ENCODE measurements around the gene KDM3A. TPM values are rescaled to one million over a fixed set of nuclear protein-coding genes. Genes with fewer than 3 reads are reported as not detected.

KDM3A gene
- total and polyA plus RNA-seq, 3 donors from 2014 or later = 88.8 to 126 (median 106) TPM

DNA sequence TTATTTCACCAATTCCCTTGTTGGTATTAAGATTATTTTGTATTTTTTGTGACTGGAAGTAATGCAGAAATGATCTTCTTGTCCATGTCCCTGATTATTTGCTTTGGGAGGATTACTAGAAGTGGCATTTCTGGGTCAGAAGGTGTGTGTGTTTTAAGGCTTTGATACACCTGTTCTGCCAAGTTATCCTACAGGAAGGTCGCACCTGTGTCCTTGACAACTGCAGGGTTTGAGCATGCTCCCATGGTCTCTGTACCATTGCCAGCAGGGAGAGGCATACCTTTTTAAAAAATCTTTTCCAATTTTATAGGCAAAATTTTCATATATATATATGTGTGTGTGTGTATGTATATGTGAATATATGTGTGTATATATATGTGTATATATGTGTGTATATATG, 29.7 kb downstream of the KDM3A start:
- H3K27ac ChIP-seq = no peak overlapping the region
- intact Hi-C loops (cut with DNase I; ENCODE audit: low total_unique reads) = no loop called here
- TF ChIP-seq, protein P1, sequence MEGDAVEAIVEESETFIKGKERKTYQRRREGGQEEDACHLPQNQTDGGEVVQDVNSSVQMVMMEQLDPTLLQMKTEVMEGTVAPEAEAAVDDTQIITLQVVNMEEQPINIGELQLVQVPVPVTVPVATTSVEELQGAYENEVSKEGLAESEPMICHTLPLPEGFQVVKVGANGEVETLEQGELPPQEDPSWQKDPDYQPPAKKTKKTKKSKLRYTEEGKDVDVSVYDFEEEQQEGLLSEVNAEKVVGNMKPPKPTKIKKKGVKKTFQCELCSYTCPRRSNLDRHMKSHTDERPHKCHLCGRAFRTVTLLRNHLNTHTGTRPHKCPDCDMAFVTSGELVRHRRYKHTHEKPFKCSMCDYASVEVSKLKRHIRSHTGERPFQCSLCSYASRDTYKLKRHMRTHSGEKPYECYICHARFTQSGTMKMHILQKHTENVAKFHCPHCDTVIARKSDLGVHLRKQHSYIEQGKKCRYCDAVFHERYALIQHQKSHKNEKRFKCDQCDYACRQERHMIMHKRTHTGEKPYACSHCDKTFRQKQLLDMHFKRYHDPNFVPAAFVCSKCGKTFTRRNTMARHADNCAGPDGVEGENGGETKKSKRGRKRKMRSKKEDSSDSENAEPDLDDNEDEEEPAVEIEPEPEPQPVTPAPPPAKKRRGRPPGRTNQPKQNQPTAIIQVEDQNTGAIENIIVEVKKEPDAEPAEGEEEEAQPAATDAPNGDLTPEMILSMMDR (IDR thresholded peaks at IDR 0.05) = no peak
- TF ChIP-seq POLR2A (IDR thresholded peaks at IDR 0.05) = no peak
- DNase-seq = no peak
- H3K36me3 ChIP-seq (ENCODE audit: low read depth, missing control alignments) = no peaks in the 10 kb centered on the region
- H3K27me3 ChIP-seq = no peaks in the 10 kb centered on the region
- H3K4me1 ChIP-seq = no peaks in the 10 kb centered on the region
- no peak overlapping the region for H3K4me3 ChIP-seq
- 83 to 93% methylated on average over 1 of the region's 1 CpG for WGBS, 2 donors
- H3K9me3 ChIP-seq = no peaks in the 10 kb centered on the region

DNA sequence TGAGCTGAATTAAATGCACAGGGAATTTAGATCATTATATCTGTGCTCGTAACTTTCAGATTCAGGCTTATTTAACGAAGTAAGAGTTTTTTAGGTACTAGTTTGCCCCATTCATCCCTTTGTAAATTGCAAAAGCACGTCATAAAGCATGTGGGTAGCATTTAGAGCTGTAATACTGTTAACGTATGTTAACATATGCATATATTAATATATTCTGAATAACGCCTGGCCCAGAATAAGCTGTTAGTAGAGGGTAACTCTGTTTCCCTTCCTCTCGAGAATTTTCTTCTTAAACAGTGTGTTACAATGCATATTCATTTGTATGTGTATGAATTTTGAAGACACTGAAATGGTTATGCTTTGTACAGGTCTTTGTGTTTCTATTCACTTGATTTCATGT, 30.5 kb downstream of the KDM3A start:
- Histone ChIP-seq H3K27ac (no peak overlapping the region), H3K4me3 (no peak overlapping the region), H3K36me3 (ENCODE audit: low read depth, missing control alignments) (no peaks in the 10 kb centered on the region), H3K9me3 (no peaks in the 10 kb centered on the region), H3K4me1 (peaks cover under 1% of the 10 kb centered on the region), H3K27me3 (no peaks in the 10 kb centered on the region)
- intact Hi-C loops (cut with DNase I; ENCODE audit: low total_unique reads) = no loop called here
- WGBS, 2 donors = 92 to 95% methylated on average over 6 of the region's 6 CpGs
- TF ChIP-seq POLR2A (IDR thresholded peaks at IDR 0.05) = no peak
- TF ChIP-seq, protein P1 (IDR thresholded peaks at IDR 0.05) = no peak
- no peak for DNase-seq

DNA sequence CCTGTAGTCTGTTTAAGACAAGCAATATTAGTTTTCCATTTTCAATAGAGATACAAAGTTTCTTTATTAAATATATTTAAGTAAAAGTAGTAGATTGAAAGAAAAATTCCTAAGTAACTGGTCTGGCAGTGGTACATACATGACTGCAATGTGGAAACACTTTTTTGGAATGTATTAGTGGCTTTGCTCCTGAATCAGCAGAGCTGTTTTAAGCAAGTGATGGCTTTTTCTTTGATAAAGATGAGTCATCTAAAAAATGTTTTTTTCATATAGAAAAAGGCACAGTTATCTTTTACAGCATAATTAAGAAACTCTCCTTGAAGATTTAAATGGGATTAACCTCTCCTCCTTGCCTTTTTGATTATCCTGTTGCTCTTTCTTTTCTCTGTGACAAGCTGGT, 34.9 kb downstream of the KDM3A start:
- TF ChIP-seq, protein P1 (IDR thresholded peaks at IDR 0.05) = no peak
- no peak for TF ChIP-seq POLR2A (IDR thresholded peaks at IDR 0.05)
- Histone ChIP-seq H3K27me3 (no peaks in the 10 kb centered on the region), H3K4me3 (no peak overlapping the region), H3K36me3 (ENCODE audit: low read depth, missing control alignments) (no peaks in the 10 kb centered on the region), H3K9me3 (no peaks in the 10 kb centered on the region), H3K4me1 (peaks cover 15% of the 10 kb centered on the region), H3K27ac (no peak overlapping the region)
- intact Hi-C loops (cut with DNase I; ENCODE audit: low total_unique reads) = no loop called here
- DNase-seq = no peak

DNA sequence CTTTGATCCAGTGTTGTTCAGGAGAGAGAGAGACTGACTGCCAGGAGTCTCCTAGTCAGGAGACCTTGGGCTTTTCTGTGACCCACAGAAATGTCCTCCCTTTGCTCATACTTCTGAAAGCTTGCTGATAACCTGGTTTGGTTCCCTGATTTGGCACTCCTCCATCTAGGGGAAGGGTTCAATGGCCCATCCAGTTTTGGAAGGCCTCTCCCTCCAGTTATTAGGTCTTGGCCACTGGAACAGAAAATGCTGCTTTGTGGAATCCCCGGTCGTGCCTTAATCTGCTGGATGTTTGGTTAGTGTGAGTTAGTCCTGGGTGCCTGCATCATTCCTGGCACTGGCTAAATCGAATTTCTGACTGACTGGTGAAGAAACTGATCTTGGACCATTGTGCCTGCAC, 35.7 kb downstream of the KDM3A start:
- DNase-seq = no peak
- H3K9me3 ChIP-seq = no peaks in the 10 kb centered on the region
- no peak overlapping the region for H3K4me3 ChIP-seq
- intact Hi-C loops (cut with DNase I; ENCODE audit: low total_unique reads) = no loop called here
- no peak overlapping the region for H3K27ac ChIP-seq
- TF ChIP-seq POLR2A (IDR thresholded peaks at IDR 0.05) = no peak
- TF ChIP-seq, protein P1 (IDR thresholded peaks at IDR 0.05) = no peak
- H3K36me3 ChIP-seq (ENCODE audit: low read depth, missing control alignments) = no peaks in the 10 kb centered on the region
- H3K27me3 ChIP-seq = no peaks in the 10 kb centered on the region
- peaks cover 20% of the 10 kb centered on the region for H3K4me1 ChIP-seq
- 58 to 65% methylated on average over 3 of the region's 3 CpGs for WGBS, 2 donors

DNA sequence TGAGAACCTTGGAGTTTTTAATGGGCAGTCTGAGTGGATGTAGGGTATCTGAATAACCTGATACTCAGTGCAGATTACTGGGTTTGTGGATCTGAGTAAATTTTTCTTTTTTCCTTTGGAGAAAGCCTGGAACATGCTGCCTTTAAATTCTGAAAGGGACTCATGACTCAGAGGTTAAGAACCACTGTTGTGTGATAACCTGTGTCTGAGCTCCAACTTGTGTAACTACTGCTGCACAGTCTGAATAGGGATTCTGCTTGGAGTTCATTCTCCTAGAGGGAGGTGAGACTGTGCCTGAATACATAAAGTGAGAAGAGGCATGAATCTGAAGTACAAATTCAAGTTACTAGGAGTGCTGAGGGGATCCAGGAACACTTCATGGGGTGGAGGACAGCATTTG, 36.2 kb downstream of the KDM3A start:
- Histone ChIP-seq H3K27me3 (no peaks in the 10 kb centered on the region), H3K27ac (no peak overlapping the region), H3K4me1 (peaks cover 25% of the 10 kb centered on the region), H3K4me3 (no peak overlapping the region), H3K36me3 (ENCODE audit: low read depth, missing control alignments) (no peaks in the 10 kb centered on the region), H3K9me3 (no peaks in the 10 kb centered on the region)
- intact Hi-C loops (cut with DNase I; ENCODE audit: low total_unique reads) = no loop called here
- DNase-seq = no peak
- no peak for TF ChIP-seq POLR2A (IDR thresholded peaks at IDR 0.05)
- TF ChIP-seq, protein P1 (IDR thresholded peaks at IDR 0.05) = no peak
